Measurements from ENCODE around the gene TMEM132D.

- TF ChIP-seq CTCF (IDR thresholded peaks at IDR 0.05) (no peak), POLR2A (IDR thresholded peaks at IDR 0.05) (no peak)
Observed at GRCh38 chr12:129544716-129545115, 359.1 kb downstream of the TMEM132D start.
